Loucy (cell line): ENCODE measurements around the gene NXPH1.

Experiments used
- H2AFZ ChIP-seq: fragments of 200-600 bp; sonication (generic); 2 replicates; pipeline ENCODE4 v1.6.0; 2016; ENCODE audit warnings: antibody characterized with exemption, mild to moderate bottlenecking, low read length, moderate library complexity
- H3F3A ChIP-seq: fragments of 200-600 bp; 2 replicates; pipeline ENCODE4 v1.6.0; 2016; ENCODE audit warnings: antibody characterized with exemption, low read depth, mild to moderate bottlenecking
- H3K27me3 ChIP-seq: fragments of 200-600 bp; sonication (generic); 2 replicates; pipeline ENCODE4 v1.6.1; 2014; ENCODE audit warnings: low read length, mild to moderate bottlenecking; ENCODE audit not compliant: insufficient read depth, poor library complexity, severe bottlenecking
- H3K36me3 ChIP-seq: fragments of 200-600 bp; sonication (generic); 2 replicates; pipeline ENCODE4 v1.6.1; 2016; ENCODE audit warnings: low read length; ENCODE audit not compliant: insufficient read depth
- H3K4me1 ChIP-seq: fragments of 200-600 bp; sonication (generic); 2 replicates; pipeline ENCODE4 v1.5.1; 2014; ENCODE audit warnings: low read length, mild to moderate bottlenecking; ENCODE audit not compliant: insufficient read depth, poor library complexity, severe bottlenecking
- H3K4me2 ChIP-seq: fragments of 200-600 bp; sonication (generic); 2 replicates; pipeline ENCODE4 v1.6.0; 2014; ENCODE audit warnings: antibody characterized with exemption, low read length, low read depth, mild to moderate bottlenecking; ENCODE audit not compliant: poor library complexity, severe bottlenecking
- H3K4me3 ChIP-seq: fragments of 200-600 bp; sonication (generic); 2 replicates; pipeline ENCODE4 v1.5.1; 2014; ENCODE audit warnings: low read length, mild to moderate bottlenecking, mixed read lengths; ENCODE audit not compliant: poor library complexity, severe bottlenecking
- H3K79me2 ChIP-seq: fragments of 200-600 bp; sonication (generic); 2 replicates; pipeline ENCODE4 v1.6.1; 2014; ENCODE audit warnings: low read length; ENCODE audit not compliant: insufficient read depth
- H3K9ac ChIP-seq: fragments of 200-600 bp; sonication (generic); 2 replicates; pipeline ENCODE4 v1.6.0; 2014; ENCODE audit warnings: mild to moderate bottlenecking, low read depth, low read length, moderate library complexity; ENCODE audit not compliant: poor library complexity, severe bottlenecking
- H3K9me2 ChIP-seq: fragments of 200-600 bp; sonication (generic); replicated peaks from 2 replicates; pipeline ENCODE4 v1.6.1; 2016; ENCODE audit warnings: low read depth, low read length, mixed read lengths
- H3K9me3 ChIP-seq: fragments of 200-600 bp; sonication (generic); 2 replicates; pipeline ENCODE4 v1.6.1; 2014; ENCODE audit warnings: mild to moderate bottlenecking, antibody characterized with exemption, low read length, low read depth; ENCODE audit not compliant: insufficient read depth
- H4K20me1 ChIP-seq: fragments of 200-600 bp; sonication (generic); 2 replicates; pipeline ENCODE4 v1.6.0; 2014; ENCODE audit warnings: antibody characterized with exemption, low read length, mild to moderate bottlenecking; ENCODE audit not compliant: insufficient read depth, poor library complexity, severe bottlenecking
- EZH2phosphoT487 ChIP-seq: fragments of 200-600 bp; IDR thresholded peaks from 2 replicates; pipeline ENCODE4 v1.6.1; 2018; ENCODE audit warnings: antibody characterized with exemption, mild to moderate bottlenecking, moderate library complexity, borderline replicate concordance
- TF ChIP-seq, protein P1 (sequence below): fragments of 200-600 bp; sonication (generic); conservative IDR thresholded peaks from 2 replicates; pipeline ENCODE4 v1.5.1; 2014; ENCODE audit warnings: mild to moderate bottlenecking, antibody characterized with exemption, low read length

Gene NXPH1

DNA sequence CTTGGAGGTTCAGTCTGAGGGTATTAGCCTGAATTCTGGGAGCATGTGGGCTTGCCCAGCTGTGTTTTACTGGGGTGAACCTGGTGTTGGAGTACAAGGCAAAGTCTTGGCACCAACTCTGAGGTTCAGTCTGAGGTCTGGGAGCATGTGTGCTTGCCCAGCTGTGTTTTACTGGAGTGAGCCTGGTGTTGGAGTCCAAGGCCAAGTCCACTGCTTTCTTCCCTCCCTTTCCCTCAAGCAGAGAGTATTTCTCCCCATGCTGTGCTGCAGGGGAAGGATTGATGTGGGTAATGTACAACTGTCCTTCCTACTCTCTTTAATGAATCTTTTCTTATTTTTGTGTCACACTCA, 236.1 kb downstream of the NXPH1 start:
- Histone ChIP-seq H3K4me2 (no peak overlapping the region), H3K27me3 (no peaks in the 10 kb centered on the region), H2AFZ (no peak overlapping the region), H3K79me2 (no peaks in the 10 kb centered on the region), H3K9ac (no peak overlapping the region), H3K4me1 (no peaks in the 10 kb centered on the region), H3F3A (no peaks in the 10 kb centered on the region), H3K4me3 (no peak overlapping the region), H3K9me3 (0 out of 2 replicates have a peak, but pooled peaks cover 7% of the 10 kb centered on the region), H3K9me2 (no peaks in the 10 kb centered on the region), H3K36me3 (no peaks in the 10 kb centered on the region), H4K20me1 (no peaks in the 10 kb centered on the region)
- TF ChIP-seq, protein P1, sequence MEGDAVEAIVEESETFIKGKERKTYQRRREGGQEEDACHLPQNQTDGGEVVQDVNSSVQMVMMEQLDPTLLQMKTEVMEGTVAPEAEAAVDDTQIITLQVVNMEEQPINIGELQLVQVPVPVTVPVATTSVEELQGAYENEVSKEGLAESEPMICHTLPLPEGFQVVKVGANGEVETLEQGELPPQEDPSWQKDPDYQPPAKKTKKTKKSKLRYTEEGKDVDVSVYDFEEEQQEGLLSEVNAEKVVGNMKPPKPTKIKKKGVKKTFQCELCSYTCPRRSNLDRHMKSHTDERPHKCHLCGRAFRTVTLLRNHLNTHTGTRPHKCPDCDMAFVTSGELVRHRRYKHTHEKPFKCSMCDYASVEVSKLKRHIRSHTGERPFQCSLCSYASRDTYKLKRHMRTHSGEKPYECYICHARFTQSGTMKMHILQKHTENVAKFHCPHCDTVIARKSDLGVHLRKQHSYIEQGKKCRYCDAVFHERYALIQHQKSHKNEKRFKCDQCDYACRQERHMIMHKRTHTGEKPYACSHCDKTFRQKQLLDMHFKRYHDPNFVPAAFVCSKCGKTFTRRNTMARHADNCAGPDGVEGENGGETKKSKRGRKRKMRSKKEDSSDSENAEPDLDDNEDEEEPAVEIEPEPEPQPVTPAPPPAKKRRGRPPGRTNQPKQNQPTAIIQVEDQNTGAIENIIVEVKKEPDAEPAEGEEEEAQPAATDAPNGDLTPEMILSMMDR: no peak
- no peak for TF ChIP-seq EZH2phosphoT487

DNA sequence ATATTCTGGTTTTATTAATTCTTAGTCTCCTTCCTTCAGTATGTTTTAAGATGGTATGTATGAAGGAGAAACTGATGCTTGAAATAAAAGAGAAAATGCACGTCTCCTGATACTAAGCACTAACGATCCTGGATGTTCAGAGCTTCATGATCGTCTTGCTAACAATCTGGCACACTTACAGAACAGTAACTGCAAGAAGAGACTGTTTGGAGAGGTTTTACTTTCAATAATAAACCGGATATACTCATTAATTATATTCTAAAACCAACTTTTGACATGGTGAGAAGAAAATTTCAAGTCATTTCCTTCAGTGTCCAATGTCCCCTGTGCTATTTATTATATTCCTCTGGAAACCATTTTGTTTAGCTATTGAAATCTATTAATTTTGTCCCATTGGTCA, 251.0 kb downstream of the NXPH1 start:
- no peak overlapping the region for H3K4me3 ChIP-seq
- H3K79me2 ChIP-seq: no peaks in the 10 kb centered on the region
- no peaks in the 10 kb centered on the region for H3K4me1 ChIP-seq
- H3F3A ChIP-seq: no peaks in the 10 kb centered on the region
- no peaks in the 10 kb centered on the region for H3K36me3 ChIP-seq
- H3K9me2 ChIP-seq: no peaks in the 10 kb centered on the region
- H3K4me2 ChIP-seq: no peak overlapping the region
- no peaks in the 10 kb centered on the region for H3K9me3 ChIP-seq
- no peaks in the 10 kb centered on the region for H4K20me1 ChIP-seq
- no peak overlapping the region for H2AFZ ChIP-seq
- H3K9ac ChIP-seq: no peak overlapping the region
- no peak for TF ChIP-seq EZH2phosphoT487
- TF ChIP-seq, protein P1: no peak
- no peaks in the 10 kb centered on the region for H3K27me3 ChIP-seq

DNA sequence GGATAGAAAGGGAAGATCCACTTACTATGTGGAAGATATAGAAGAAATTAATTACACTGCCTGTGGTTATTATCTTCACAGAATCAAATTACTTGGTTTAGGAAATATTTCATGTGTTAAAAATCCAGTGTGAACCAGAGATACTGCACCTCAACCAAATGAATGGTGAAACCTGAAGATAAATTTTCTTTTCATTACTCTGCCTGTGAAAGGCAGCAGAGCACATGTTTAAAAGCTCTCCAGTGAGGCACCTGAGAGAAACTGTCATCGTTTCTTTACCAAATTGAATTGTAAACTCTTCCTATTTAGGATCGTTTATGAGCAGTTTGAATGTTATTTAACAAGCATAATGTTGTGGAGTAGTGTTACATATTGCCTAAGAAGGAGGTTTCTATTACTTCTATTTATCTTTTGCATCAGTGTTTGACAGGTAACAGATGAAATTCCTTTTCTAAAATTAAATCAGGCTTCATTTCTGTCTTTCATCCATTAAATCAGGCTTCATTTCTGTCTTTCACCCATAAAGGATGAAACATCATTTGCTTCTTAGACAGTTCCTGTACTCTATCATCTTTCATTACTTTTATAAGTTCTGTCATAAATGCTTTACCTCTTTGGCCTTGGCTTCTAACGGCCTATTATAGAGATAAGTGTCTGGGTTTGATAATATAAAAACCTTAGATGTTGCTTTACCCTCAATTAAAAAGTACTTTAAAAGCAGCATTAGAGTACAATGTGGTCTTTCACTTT, 266.6 kb downstream of the NXPH1 start:
- H2AFZ ChIP-seq: no peak overlapping the region

More for the DNA sequence above, 266.6 kb downstream of the NXPH1 start:
- no peaks in the 10 kb centered on the region for H3K4me1 ChIP-seq
- no peaks in the 10 kb centered on the region for H3K79me2 ChIP-seq
- no peaks in the 10 kb centered on the region for H3K27me3 ChIP-seq
- TF ChIP-seq, protein P1: no peak
- no peak for TF ChIP-seq EZH2phosphoT487
- no peaks in the 10 kb centered on the region for H3K36me3 ChIP-seq
- H3K4me2 ChIP-seq: no peak overlapping the region
- no peak overlapping the region for H3K4me3 ChIP-seq
- no peaks in the 10 kb centered on the region for H3K9me3 ChIP-seq
- no peaks in the 10 kb centered on the region for H3F3A ChIP-seq
- H4K20me1 ChIP-seq: no peaks in the 10 kb centered on the region
- no peaks in the 10 kb centered on the region for H3K9me2 ChIP-seq
- no peak overlapping the region for H3K9ac ChIP-seq
